Progenitor cell of endocrine pancreas (in vitro differentiated cells): Measurements from ENCODE around the gene RALGAPA1. TPM values are rescaled to one million over a fixed set of nuclear protein-coding genes. Genes with fewer than 3 reads are reported as not detected.

Source experiments
- DNase-seq: peaks from one replicate; pipeline ENCODE4 v3.0.0; 2021; ENCODE audit warnings: low spot score; ENCODE audit not compliant: unreplicated experiment
- H3K27ac Mint-ChIP-seq: 2 replicates; pipeline ENCODE4 v1.8.0; 2021; ENCODE audit warnings: mild to moderate bottlenecking, moderate library complexity, mixed read lengths
- H3K27me3 Mint-ChIP-seq: 2 replicates; pipeline ENCODE4 v1.8.0; 2021; ENCODE audit warnings: mixed read lengths
- H3K36me3 Mint-ChIP-seq: 2 replicates; pipeline ENCODE4 v1.8.0; 2022; ENCODE audit warnings: mixed read lengths; ENCODE audit not compliant: insufficient read depth
- H3K4me1 Mint-ChIP-seq: 2 replicates; pipeline ENCODE4 v1.8.0; 2021; ENCODE audit warnings: low read depth, mixed read lengths
- H3K4me3 Mint-ChIP-seq: 2 replicates; pipeline ENCODE4 v1.8.0; 2021; ENCODE audit warnings: low read depth, mild to moderate bottlenecking, moderate library complexity, mixed read lengths
- H3K9me3 Mint-ChIP-seq: 2 replicates; pipeline ENCODE4 v1.8.0; 2021; ENCODE audit warnings: low read depth, mixed read lengths
- CTCF ChIP-seq: fragments of 200-600 bp; sonication (generic); IDR thresholded peaks from one replicate; pipeline ENCODE4 v1.5.0; 2021; ENCODE audit warnings: antibody characterized with exemption, mild to moderate bottlenecking; ENCODE audit not compliant: unreplicated experiment
- total RNA-seq: library from RNA; stranded (reverse); gene quantifications from 2 replicates; pipeline ENCODE4 v1.2.1, GENCODE V29; 2021

Gene RALGAPA1
- total RNA-seq, 1 donor from 2014 or later: 58.7 TPM

- no peak for TF ChIP-seq CTCF
- Mint-ChIP-seq H3K9me3 (no peaks in the 10 kb centered on the region), H3K27me3 (no peaks in the 10 kb centered on the region), H3K36me3 (no peaks in the 10 kb centered on the region), H3K27ac (no peak overlapping the region), H3K4me1 (no peaks in the 10 kb centered on the region), H3K4me3 (no peak overlapping the region)
- no peak for DNase-seq
Measured at GRCh38 chr14:35565871-35566464, 243.1 kb downstream of the RALGAPA1 start.

- Mint-ChIP-seq H3K27ac (no peak overlapping the region), H3K27me3 (no peaks in the 10 kb centered on the region), H3K9me3 (no peaks in the 10 kb centered on the region), H3K4me1 (peaks cover 5% of the 10 kb centered on the region), H3K4me3 (no peak overlapping the region), H3K36me3 (peaks cover 1% of the 10 kb centered on the region)
- TF ChIP-seq CTCF: no peak
- no peak for DNase-seq
Measured at GRCh38 chr14:35558680-35559079, 250.4 kb downstream of the RALGAPA1 start.

GRCh38 chr14:35557221-35557747, 251.8 kb downstream of the RALGAPA1 start:
- no peak for TF ChIP-seq CTCF
- Mint-ChIP-seq H3K27ac (no peak overlapping the region), H3K4me3 (no peak overlapping the region), H3K4me1 (peaks cover 5% of the 10 kb centered on the region), H3K36me3 (peaks cover 1% of the 10 kb centered on the region), H3K27me3 (no peaks in the 10 kb centered on the region), H3K9me3 (no peaks in the 10 kb centered on the region)
- DNase-seq: no peak

- no peak for TF ChIP-seq CTCF
- no peaks in the 10 kb centered on the region for H3K9me3 Mint-ChIP-seq
- DNase-seq: no peak
- no peak overlapping the region for H3K4me3 Mint-ChIP-seq
- H3K4me1 Mint-ChIP-seq: peaks cover 5% of the 10 kb centered on the region
- peaks cover 1% of the 10 kb centered on the region for H3K36me3 Mint-ChIP-seq
- H3K27me3 Mint-ChIP-seq: no peaks in the 10 kb centered on the region
- no peak overlapping the region for H3K27ac Mint-ChIP-seq
Measured at GRCh38 chr14:35556548-35556947, 252.5 kb downstream of the RALGAPA1 start.

- Mint-ChIP-seq H3K4me3 (no peak overlapping the region), H3K36me3 (peaks cover 1% of the 10 kb centered on the region), H3K27me3 (no peaks in the 10 kb centered on the region), H3K9me3 (no peaks in the 10 kb centered on the region), H3K27ac (no peak overlapping the region), H3K4me1 (peaks cover 5% of the 10 kb centered on the region)
- no peak for TF ChIP-seq CTCF
- DNase-seq: no peak
Measured at GRCh38 chr14:35553808-35554207, 255.3 kb downstream of the RALGAPA1 start.
